H9 (cell line): ENCODE results near the gene NDUFC2. TPM values are rescaled to one million over a fixed set of nuclear protein-coding genes. Genes with fewer than 3 reads are reported as not detected.

Experiments used
- DNase-seq: peaks from one replicate; pipeline ENCODE4 v3.0.0-alpha.2; 2017
- H2AFZ ChIP-seq: one replicate; pipeline ENCODE4 v1.6.1; 2013; ENCODE audit warnings: mild to moderate bottlenecking, low read length, control low read depth, moderate library complexity
- H2AK5ac ChIP-seq: 2 replicates; pipeline ENCODE4 v1.6.1; 2013; ENCODE audit warnings: low read length, control low read depth, mixed read lengths; ENCODE audit not compliant: insufficient read length
- H2BK120ac ChIP-seq: one replicate; pipeline ENCODE4 v1.6.1; 2013; ENCODE audit warnings: low read depth, mild to moderate bottlenecking, low read length, control low read depth, inconsistent platforms; ENCODE audit not compliant: poor library complexity, severe bottlenecking
- H2BK12ac ChIP-seq: 2 replicates; pipeline ENCODE4 v1.6.1; 2013; ENCODE audit warnings: low read length, control low read depth, mixed read lengths, low read depth; ENCODE audit not compliant: insufficient read length
- H2BK15ac ChIP-seq: 2 replicates; pipeline ENCODE4 v1.6.1; 2013; ENCODE audit warnings: low read depth, low read length, control low read depth
- H2BK20ac ChIP-seq: one replicate; pipeline ENCODE4 v1.6.1; 2013; ENCODE audit warnings: low read depth, mild to moderate bottlenecking, low read length, control low read depth, inconsistent platforms; ENCODE audit not compliant: poor library complexity, severe bottlenecking
- H2BK5ac ChIP-seq: 2 replicates; pipeline ENCODE4 v1.6.1; 2013; ENCODE audit warnings: low read length, control low read depth, mixed read lengths; ENCODE audit not compliant: insufficient read length
- H3K14ac ChIP-seq: 2 replicates; pipeline ENCODE4 v1.6.1; 2013; ENCODE audit warnings: low read length, control low read depth; ENCODE audit not compliant: insufficient read depth
- H3K18ac ChIP-seq: 2 replicates; pipeline ENCODE4 v1.6.1; 2013; ENCODE audit warnings: low read depth, mild to moderate bottlenecking, mixed read lengths, low read length, control low read depth; ENCODE audit not compliant: insufficient read length
- H3K23ac ChIP-seq: 2 replicates; pipeline ENCODE4 v1.6.1; 2013; ENCODE audit warnings: low read length, control low read depth, mixed read lengths, low read depth; ENCODE audit not compliant: insufficient read length
- H3K23me2 ChIP-seq: 2 replicates; pipeline ENCODE4 v1.6.1; 2013; ENCODE audit warnings: low read depth, mild to moderate bottlenecking, mixed read lengths, low read length, control low read depth; ENCODE audit not compliant: insufficient read length, poor library complexity, severe bottlenecking
- H3K27ac ChIP-seq: 2 replicates; pipeline ENCODE4 v1.5.1; 2013; ENCODE audit warnings: low read length, control low read depth, mixed read lengths, low read depth; ENCODE audit not compliant: insufficient read length
- H3K27me3 ChIP-seq: 2 replicates; pipeline ENCODE4 v1.6.1; 2013; ENCODE audit warnings: low read length, control low read depth, inconsistent platforms; ENCODE audit not compliant: insufficient read depth
- H3K4ac ChIP-seq: 2 replicates; pipeline ENCODE4 v1.6.1; 2013; ENCODE audit warnings: low read depth, mild to moderate bottlenecking, control low read depth, inconsistent platforms, low read length, moderate library complexity
- H3K4me1 ChIP-seq: 2 replicates; pipeline ENCODE4 v1.6.1; 2013; ENCODE audit warnings: low read length, control low read depth, inconsistent platforms; ENCODE audit not compliant: insufficient read depth
- H3K4me2 ChIP-seq: 2 replicates; pipeline ENCODE4 v1.6.1; 2013; ENCODE audit warnings: low read length, control low read depth, mixed read lengths; ENCODE audit not compliant: insufficient read length, insufficient read depth
- H3K56ac ChIP-seq: 2 replicates; pipeline ENCODE4 v1.6.1; 2013; ENCODE audit warnings: low read depth, mild to moderate bottlenecking, mixed read lengths, low read length, control low read depth; ENCODE audit not compliant: insufficient read length
- H3K79me1 ChIP-seq: 2 replicates; pipeline ENCODE4 v1.6.1; 2013; ENCODE audit warnings: low read depth, mild to moderate bottlenecking, moderate library complexity, low read length, control low read depth, inconsistent platforms; ENCODE audit not compliant: insufficient read depth, poor library complexity, severe bottlenecking
- H3K79me2 ChIP-seq: 2 replicates; pipeline ENCODE4 v1.6.1; 2013; ENCODE audit warnings: low read length, control low read depth, inconsistent platforms; ENCODE audit not compliant: insufficient read depth
- H3K9ac ChIP-seq: 2 replicates; pipeline ENCODE4 v1.6.1; 2013; ENCODE audit warnings: low read length, control low read depth, mixed read lengths; ENCODE audit not compliant: insufficient read length; ENCODE audit errors: extremely low read depth
- H3K9me3 ChIP-seq: one replicate; pipeline ENCODE4 v1.6.1; 2013; ENCODE audit warnings: low read depth, low read length, inconsistent platforms; ENCODE audit not compliant: control insufficient read depth
- H3T11ph ChIP-seq: one replicate; pipeline ENCODE4 v1.6.1; 2013; ENCODE audit warnings: mild to moderate bottlenecking, low read length, control low read depth, inconsistent platforms
- H4K20me1 ChIP-seq: one replicate; pipeline ENCODE4 v1.6.1; 2013; ENCODE audit not compliant: control insufficient read depth, insufficient read length, insufficient read depth
- H4K5ac ChIP-seq: 2 replicates; pipeline ENCODE4 v1.6.1; 2013; ENCODE audit warnings: low read depth, mild to moderate bottlenecking, mixed read lengths, low read length, control low read depth; ENCODE audit not compliant: insufficient read length
- H4K8ac ChIP-seq: replicated peaks from 2 replicates; pipeline ENCODE4 v1.6.1; 2013; ENCODE audit warnings: low read length, control low read depth, mixed read lengths, low read depth; ENCODE audit not compliant: insufficient read length
- H4K91ac ChIP-seq: 2 replicates; pipeline ENCODE4 v1.6.1; 2013; ENCODE audit warnings: low read depth, mild to moderate bottlenecking, moderate library complexity, mixed read lengths, low read length, control low read depth; ENCODE audit not compliant: insufficient read length
- H3K27ac Mint-ChIP-seq, 3 experiments: 2 replicates in 2 of 3; 3 replicates in 1 of 3; pipeline ENCODE4 v1.8.0; 2020 to 2021; ENCODE audit warnings: mixed read lengths in 3 of 3, mild to moderate bottlenecking in 1 of 3, moderate library complexity in 1 of 3
- H3K27me3 Mint-ChIP-seq: 2 replicates; pipeline ENCODE4 v1.8.0; 2021; ENCODE audit warnings: low read depth, mild to moderate bottlenecking, moderate library complexity, mixed read lengths
- H3K36me3 Mint-ChIP-seq, 3 experiments: 2 replicates in 2 of 3; 3 replicates in 1 of 3; pipeline ENCODE4 v1.8.0; 2020 to 2021; ENCODE audit warnings: low read depth in 3 of 3, mixed read lengths in 3 of 3; ENCODE audit not compliant: insufficient read depth in 1 of 3
- H3K4me1 Mint-ChIP-seq, 2 experiments: 2 replicates each; pipeline ENCODE4 v1.8.0; 2020; ENCODE audit warnings: mixed read lengths in 2 of 2
- H3K4me3 Mint-ChIP-seq, 2 experiments: 2 replicates in 1 of 2; 3 replicates in 1 of 2; pipeline ENCODE4 v1.8.0; 2020 to 2021; ENCODE audit warnings: mild to moderate bottlenecking in 2 of 2, mixed read lengths in 2 of 2, moderate library complexity in 1 of 2
- H3K9me3 Mint-ChIP-seq, 2 experiments: 2 replicates in 1 of 2; 3 replicates in 1 of 2; pipeline ENCODE4 v1.8.0; 2020; ENCODE audit warnings: mild to moderate bottlenecking in 2 of 2, mixed read lengths in 2 of 2, moderate library complexity in 1 of 2
- WGBS: extraction: QIAGEN DNeasy Blood & Tissue Kit; methylation state at CpG from one replicate; pipeline ENCODE4 v1.1.7; 2013; ENCODE audit warnings: missing lambda C conversion rate, low lambda C conversion rate, mixed read lengths; ENCODE audit not compliant: insufficient read length; ENCODE audit errors: extremely low coverage; 5-methylcytosine and 5-hydroxymethylcytosine counted together
- total RNA-seq: library from RNA; stranded (reverse); gene quantifications from 2 replicates; pipeline ENCODE4 v1.2.1, GENCODE V29; 2021
- TF ChIP-seq, protein P1 (sequence below): fragments of 200-600 bp; sonication (generic); conservative IDR thresholded peaks from 3 replicates; pipeline ENCODE4 v1.8.0; 2021; ENCODE audit warnings: antibody characterized with exemption, mild to moderate bottlenecking

Gene NDUFC2
- total RNA-seq, 1 experiment from 2014 or later: 247 TPM

DNA sequence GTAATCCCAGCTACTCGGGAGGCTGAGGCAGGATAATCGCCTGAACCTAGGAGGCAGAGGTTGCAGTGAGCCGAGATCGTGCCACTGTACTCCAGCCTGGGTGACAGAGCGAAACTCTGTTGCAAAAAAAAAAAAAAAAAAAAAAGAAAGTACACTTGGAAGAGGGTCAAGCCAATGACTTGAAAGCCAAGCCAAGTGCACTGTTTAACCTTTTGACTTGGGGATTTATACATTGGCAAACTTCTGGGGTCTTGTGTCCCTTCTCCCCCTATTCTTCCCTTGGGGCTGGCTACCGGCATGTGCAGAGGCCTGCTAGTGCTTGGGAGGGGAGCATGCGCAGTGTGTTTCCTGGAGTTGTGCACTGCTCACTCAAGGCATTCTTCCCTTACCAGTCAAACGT, 30.3 kb downstream of the NDUFC2 start:
- peaks cover 5% of the 10 kb centered on the region; the same call in 1 of the 2 replicates for H3K4me1 ChIP-seq
- WGBS: no CpG with 5 or more reads among the region's 8 CpGs
- no peak overlapping the region for H2AFZ ChIP-seq

More for the DNA sequence above, 30.3 kb downstream of the NDUFC2 start:
- H3K23ac ChIP-seq: no peak overlapping the region
- DNase-seq: no peak
- H3K4me2 ChIP-seq: no peak overlapping the region
- no peak overlapping the region for H3K4ac ChIP-seq
- no peak overlapping the region for H2BK5ac ChIP-seq
- H3K18ac ChIP-seq: no peak overlapping the region
- no peaks in the 10 kb centered on the region for H3K23me2 ChIP-seq
- Mint-ChIP-seq H3K27ac (no peak overlapping the region), H3K4me1 (peaks cover 20 to 23% of the 10 kb centered on the region in 2 experiments), H3K36me3 (no peaks in the 10 kb centered on the region; a peak in 2 of 7 replicates), H3K27me3 (peaks cover 7% of the 10 kb centered on the region), H3K4me3 (no peak overlapping the region), H3K9me3 (no peaks in the 10 kb centered on the region)
- no peak overlapping the region for H4K8ac ChIP-seq
- H3K9me3 ChIP-seq: no peaks in the 10 kb centered on the region
- no peak overlapping the region for H2BK15ac ChIP-seq
- no peak overlapping the region for H3K9ac ChIP-seq
- no peak overlapping the region for H4K5ac ChIP-seq
- no peaks in the 10 kb centered on the region for H3K79me2 ChIP-seq
- H3K27me3 ChIP-seq: no peaks in the 10 kb centered on the region
- no peak overlapping the region for H2BK120ac ChIP-seq
- H2BK20ac ChIP-seq: no peak overlapping the region
- H3K14ac ChIP-seq: no peak overlapping the region
- H3K27ac ChIP-seq: no peak overlapping the region
- H2AK5ac ChIP-seq: no peak overlapping the region
- H2BK12ac ChIP-seq: no peak overlapping the region
- H3K56ac ChIP-seq: no peak overlapping the region
- TF ChIP-seq, protein P1, sequence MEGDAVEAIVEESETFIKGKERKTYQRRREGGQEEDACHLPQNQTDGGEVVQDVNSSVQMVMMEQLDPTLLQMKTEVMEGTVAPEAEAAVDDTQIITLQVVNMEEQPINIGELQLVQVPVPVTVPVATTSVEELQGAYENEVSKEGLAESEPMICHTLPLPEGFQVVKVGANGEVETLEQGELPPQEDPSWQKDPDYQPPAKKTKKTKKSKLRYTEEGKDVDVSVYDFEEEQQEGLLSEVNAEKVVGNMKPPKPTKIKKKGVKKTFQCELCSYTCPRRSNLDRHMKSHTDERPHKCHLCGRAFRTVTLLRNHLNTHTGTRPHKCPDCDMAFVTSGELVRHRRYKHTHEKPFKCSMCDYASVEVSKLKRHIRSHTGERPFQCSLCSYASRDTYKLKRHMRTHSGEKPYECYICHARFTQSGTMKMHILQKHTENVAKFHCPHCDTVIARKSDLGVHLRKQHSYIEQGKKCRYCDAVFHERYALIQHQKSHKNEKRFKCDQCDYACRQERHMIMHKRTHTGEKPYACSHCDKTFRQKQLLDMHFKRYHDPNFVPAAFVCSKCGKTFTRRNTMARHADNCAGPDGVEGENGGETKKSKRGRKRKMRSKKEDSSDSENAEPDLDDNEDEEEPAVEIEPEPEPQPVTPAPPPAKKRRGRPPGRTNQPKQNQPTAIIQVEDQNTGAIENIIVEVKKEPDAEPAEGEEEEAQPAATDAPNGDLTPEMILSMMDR: no peak
- no peaks in the 10 kb centered on the region for H3K79me1 ChIP-seq
- no peak overlapping the region for H3T11ph ChIP-seq
- H4K20me1 ChIP-seq: no peaks in the 10 kb centered on the region
- H4K91ac ChIP-seq: no peak overlapping the region
